Measurements from ENCODE around the gene EBLN2.

GRCh38 chr3:73046195-73046594, 15.3 kb upstream of the EBLN2 start:
- TF ChIP-seq CTCF (IDR thresholded peaks at IDR 0.05) (no peak), POLR2A (IDR thresholded peaks at IDR 0.05) (no peak)

Data from ovary (tissue), 3 donors.